SIG-M5 treated with dmso at 0.1 percent for 504 hours (cell line): Measurements from ENCODE around the gene MRPL43.

Experiments used
- DNase-seq: peaks from one replicate; lab custom pipeline; 2025; ENCODE audit not compliant: unreplicated experiment; lab: John Stamatoyannopoulos, UW

MRPL43 gene

DNA sequence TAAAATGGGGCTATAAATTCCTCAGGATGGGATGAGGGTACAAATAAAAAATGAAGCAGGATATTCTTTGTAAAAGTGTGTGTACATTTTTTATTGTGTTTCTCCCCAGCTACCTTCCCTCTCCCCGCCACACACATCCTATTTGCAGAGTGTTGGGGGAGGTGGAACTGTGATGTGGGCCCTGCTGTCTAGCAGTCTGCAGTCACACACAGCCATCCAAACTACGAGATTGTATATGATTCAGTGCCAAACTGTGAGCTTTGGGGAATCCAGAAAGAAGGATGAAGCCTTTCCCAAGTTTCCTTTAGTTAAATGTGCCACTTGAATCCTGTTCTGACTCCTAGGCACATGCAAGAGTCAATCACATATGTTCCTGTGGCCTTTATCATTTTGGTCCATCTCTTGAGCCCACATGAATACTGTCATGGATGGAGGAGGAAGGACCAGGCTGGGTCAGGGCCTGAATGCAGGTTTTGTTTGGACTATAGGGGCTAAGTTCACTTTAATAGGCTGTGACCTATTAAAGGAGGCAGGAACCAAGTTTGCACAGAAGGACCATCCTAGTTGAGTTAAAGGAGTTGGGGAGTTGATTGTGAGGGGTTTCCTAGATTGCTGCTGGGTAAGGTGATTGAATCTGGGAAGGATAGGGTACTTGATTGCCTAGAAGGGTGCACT, 19.1 kb downstream of the MRPL43 start:
- DNase-seq: no peak

DNA sequence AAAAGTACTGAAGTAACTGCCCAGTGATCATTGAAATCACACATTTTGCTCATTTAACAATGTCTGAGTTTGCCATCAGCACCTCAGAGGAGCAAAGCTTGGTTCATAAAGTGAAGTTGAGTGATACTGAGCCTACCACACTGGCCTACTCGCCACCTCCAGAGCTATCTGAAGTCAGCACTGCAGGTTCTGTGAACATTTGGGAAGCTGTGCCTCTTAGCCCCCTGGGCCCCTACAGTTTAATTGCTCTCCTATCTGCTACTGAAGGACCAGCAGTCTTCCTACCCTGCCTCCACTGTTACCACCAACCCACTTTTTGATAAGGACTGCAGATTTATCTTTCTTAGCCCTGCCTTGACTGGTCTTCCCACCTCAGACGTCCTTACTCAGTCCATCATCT, 20.0 kb downstream of the MRPL43 start:
- DNase-seq: no peak

DNA sequence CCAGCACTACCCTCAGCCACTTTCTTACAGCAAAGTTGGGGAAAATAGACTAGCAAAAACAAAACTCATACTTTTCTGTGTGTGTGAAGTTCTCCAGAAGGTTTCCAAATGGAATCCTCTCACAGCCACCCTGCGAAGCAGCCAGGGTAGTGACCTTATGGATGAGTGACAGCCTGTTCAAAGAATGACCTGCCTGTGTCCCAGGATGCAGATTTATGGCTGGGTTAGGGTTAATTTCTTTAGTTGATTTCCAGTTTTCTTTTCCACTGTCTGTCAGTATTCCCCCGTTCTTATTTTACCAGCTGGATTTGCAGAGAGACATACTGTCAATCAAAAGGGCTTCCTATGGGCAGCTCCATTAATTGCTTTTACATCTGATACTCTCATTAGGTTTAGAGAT, 20.4 kb downstream of the MRPL43 start:
- DNase-seq: no peak

DNA sequence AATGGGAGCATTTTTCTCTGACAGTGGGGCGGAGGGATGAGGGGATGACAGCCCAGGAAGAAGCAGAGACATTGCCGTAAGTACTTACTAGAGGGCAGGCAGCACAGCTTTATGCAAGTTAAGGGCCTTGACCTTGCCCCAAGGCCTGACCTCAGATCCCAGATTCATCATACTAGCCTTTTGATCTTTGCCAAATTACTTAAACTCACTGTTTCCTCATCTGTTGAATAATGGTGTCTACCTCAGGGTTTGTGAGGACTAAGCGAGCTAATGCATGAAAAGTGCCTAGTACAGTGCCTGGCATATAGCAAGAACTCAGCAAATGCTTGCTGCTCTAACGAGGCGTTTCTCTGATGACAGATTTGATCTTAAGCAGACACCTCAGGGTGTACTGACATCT, 21.5 kb downstream of the MRPL43 start:
- no peak for DNase-seq

DNA sequence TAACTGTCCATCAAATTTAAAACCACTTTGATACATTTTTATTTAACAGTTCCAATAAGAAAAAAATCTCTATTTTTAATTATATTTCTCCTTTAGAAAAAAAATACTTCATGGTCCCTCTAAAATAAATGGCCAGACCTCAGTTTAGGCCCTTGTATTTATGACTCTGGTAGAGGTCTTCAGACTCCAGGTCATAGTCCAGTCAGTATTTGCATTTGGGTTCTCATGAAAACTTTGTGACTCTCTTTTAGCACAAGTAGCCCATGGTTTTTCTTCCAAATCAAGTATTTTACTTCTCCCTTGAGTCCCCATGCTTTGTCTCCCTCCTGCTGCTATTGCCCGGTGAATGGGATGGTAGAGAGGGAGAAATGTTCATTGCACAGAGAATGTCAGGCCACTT, 23.5 kb downstream of the MRPL43 start:
- DNase-seq: no peak

DNA sequence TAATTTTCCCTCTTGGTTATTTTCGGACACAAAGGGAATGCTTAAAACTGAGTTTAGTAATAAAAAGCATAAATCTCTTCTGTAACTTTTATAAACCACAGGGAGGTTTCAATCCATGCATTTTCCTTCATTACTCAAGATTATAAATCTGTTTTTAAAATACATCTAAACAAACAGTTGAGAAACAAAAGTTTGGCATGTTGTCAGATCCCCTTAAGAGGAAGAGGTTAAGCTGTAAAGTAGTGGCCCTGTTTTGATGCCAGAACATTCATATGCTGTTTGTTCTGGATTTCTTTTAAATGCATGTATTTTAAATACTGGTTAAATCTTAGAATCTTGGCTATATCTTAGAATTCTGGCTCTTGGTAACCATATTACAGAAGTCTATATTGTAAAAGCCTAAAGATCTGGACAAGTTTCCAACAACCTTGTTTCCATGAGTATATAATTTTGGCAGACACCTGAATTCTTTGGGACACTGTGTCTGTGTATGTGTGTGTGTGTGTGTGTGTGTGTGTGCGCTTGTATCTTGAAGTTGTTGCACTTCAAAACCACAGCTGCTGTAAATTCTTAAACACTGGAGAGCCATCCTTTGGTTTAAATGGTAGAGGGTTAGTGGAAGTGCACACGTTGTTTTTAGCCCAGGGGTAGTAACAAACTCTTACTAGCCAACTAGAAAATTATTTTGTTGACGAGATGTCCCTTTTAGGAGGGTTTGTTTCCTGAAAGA, 24.8 kb downstream of the MRPL43 start:
- no peak for DNase-seq

DNA sequence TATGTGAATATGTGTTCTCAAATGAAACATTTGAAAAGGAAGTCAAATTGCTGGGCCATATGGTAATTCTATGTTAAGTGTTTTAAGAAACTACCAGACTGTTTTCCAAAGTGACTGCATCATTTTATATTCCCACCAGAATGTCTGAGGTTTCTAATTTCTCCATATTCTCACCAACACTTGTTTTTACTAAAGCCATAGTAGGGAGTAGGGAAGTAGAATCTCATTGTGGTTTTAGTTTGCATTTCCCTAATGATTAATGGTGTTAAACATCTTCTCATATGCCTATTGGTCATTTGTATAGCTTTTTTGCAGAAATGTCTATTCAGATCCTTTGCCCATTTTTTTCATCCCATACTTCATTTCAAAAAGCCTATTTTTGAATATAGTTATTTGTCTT, 27.0 kb downstream of the MRPL43 start:
- DNase-seq: no peak

DNA sequence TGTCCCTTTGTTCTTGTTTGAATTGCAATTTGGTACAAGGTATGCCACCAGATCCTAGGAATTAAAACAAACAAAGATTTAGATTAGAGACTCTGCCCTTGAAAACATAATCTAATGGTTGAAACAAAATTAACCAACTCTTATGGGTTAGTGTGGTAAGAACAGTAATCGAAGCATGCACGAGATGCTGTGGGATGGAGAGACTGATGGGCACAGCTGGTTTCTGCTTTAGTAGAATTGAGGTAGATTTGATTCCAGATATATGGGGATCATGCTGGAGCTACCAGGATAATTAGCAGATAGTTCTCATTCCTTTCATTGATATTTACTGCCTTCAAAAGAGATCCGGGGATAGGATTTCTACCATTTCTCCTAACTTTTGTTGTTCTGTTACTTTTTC, 38.4 kb downstream of the MRPL43 start:
- DNase-seq: no peak

DNA sequence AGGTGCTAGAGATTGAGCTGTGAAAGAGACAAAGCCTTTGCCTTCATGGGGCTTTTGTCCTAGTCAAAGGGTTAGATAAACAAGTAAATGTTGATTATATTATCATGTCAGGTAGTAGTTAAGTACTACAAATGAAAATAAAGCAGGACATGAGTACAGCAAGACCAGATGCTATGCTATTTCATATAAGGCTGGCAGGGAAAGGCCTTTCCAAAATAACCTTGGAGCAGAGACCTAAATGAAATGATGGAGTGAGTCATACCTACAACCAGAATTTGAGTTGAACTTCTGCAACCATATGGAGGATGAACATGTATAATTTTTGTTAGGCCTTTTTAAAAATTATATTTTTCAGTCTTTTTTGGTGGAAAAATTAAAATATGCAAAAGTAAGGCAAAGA, 41.5 kb downstream of the MRPL43 start:
- DNase-seq: no peak

DNA sequence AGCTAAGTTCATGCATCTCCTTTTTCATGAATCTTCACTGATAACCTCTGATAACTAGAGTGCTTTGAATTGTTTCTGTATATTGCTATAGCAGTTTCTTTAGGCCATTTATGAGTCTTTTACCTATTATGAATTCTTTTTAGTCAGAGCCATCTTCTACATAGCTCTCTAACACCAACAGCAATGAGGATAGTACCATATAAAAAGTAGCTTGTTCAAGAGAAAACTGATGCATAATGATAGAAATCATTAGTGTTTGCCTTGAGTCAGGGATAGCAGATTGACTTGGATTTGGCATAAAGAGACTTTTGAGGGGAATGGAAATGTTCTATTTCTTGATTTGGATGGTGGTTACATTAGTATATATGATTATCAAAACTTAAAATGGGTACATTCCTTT, 43.8 kb downstream of the MRPL43 start:
- DNase-seq: no peak

DNA sequence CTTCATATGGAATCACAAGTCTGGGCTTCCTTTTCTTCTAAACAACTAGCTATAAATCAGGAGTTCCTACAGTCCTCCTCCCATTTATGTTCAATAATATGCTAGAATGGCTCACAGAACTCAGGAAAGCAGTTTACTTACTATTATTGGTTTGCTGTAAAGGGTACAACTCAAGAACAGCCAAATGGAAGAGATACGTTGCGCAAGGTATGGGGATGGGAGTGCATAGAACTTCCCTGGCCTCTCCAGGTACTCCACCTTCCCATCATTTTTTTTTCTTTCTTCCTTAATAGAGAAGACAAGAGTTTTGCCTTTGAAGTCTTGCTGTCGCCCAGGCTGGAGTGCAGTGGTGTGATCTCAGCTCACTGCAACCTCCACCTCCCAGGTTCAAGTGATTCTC, 45.1 kb downstream of the MRPL43 start:
- DNase-seq: no peak

DNA sequence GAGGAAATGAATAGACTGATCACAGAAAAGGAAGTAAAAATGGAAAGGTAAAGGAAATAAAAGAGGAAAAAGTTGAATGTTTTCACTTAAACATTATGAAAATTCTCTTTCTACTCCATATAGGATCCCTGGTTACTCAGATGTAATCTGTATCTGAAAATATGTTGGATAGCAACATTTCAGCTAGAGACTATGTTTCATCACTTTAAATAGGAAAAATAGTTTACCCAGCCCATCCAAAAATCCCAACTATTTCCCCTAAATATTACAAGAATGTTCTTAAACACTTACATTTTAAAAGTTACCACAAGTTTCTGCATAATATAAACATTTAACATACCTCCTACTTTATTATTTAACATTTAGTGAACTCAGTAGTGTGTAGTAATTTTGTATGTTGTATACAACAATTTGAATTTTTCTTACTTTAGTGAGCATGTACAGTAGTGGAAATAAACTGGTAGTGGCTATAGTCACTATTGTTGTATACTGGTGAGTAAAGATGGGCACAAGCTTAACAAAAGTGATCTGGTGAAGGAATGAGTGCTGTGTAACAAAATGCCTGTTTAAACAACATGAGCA, 47.4 kb downstream of the MRPL43 start:
- no peak for DNase-seq
